ENCODE measurements around the gene LGR4.
"Not testable (repeated sequence)": the region's sequence is repeated elsewhere in the genome, so short reads cannot be mapped to it uniquely, and the experiment has no call there.

The LGR4 gene, protein sequence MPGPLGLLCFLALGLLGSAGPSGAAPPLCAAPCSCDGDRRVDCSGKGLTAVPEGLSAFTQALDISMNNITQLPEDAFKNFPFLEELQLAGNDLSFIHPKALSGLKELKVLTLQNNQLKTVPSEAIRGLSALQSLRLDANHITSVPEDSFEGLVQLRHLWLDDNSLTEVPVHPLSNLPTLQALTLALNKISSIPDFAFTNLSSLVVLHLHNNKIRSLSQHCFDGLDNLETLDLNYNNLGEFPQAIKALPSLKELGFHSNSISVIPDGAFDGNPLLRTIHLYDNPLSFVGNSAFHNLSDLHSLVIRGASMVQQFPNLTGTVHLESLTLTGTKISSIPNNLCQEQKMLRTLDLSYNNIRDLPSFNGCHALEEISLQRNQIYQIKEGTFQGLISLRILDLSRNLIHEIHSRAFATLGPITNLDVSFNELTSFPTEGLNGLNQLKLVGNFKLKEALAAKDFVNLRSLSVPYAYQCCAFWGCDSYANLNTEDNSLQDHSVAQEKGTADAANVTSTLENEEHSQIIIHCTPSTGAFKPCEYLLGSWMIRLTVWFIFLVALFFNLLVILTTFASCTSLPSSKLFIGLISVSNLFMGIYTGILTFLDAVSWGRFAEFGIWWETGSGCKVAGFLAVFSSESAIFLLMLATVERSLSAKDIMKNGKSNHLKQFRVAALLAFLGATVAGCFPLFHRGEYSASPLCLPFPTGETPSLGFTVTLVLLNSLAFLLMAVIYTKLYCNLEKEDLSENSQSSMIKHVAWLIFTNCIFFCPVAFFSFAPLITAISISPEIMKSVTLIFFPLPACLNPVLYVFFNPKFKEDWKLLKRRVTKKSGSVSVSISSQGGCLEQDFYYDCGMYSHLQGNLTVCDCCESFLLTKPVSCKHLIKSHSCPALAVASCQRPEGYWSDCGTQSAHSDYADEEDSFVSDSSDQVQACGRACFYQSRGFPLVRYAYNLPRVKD

DNA sequence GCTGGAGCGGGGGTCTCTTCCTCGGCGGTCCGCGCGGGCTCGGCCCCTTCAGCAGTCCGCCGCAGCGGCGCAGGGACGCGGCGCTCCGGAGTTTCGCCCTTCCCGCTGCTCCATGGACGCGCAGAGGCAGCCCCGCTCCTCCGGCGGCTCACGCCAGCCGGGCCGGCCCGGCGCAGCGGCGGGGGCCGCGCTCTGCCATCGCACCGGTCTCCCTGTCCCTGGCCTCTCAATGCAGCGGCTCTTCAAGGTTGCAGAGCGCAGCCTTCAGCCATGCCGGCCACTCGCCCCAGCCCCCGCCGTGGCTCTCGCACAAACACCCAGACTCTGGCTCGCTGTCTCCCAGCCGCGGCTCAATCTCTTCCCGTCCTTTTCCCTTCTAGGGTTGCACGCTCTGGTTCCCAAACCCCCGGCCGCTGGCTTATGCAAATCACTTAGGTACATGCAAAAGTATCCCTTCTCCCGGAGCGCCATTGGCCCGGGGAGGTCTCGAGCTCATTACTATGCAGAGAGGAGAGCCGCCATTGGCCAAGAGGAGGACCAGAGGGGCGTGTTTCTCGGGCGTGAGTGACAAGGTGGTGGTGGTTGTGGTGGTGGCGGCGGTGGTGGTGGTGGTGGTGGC is at the start of gene LGR4:
LGR4 (minus strand) TSS at position 393 of the 619 bp plus-strand sequence. CDS start 488 bp downstream, outside the sequence.
- TF ChIP-seq CTCF (IDR thresholded peaks at IDR 0.05; ENCODE audit: insufficient read depth, low read depth, low read length, missing control alignments), result no peak

GRCh38 chr11:27520226-27520625 is 47.6 kb upstream of the LGR4 start:
- no peak for DNase-seq (ENCODE audit: low read depth)
- TF ChIP-seq CTCF (IDR thresholded peaks at IDR 0.05; ENCODE audit: insufficient read depth, low read depth, low read length, missing control alignments), result no peak

More for the DNA sequence above, at the start of gene LGR4:
- peak within 1 kb of the TSS; percentile 81 for H3K4me3 ChIP-seq (ENCODE audit: low read length)
- DNase-seq (ENCODE audit: low read depth), result peak; percentile 99

GRCh38 chr11:27518518-27518917 is 45.9 kb upstream of the LGR4 start:
- TF ChIP-seq CTCF (IDR thresholded peaks at IDR 0.05; ENCODE audit: insufficient read depth, low read depth, low read length, missing control alignments), result no peak
- DNase-seq (ENCODE audit: low read depth), result no peak
- no peak overlapping the region for H3K4me3 ChIP-seq (ENCODE audit: low read length)

More at GRCh38 chr11:27520226-27520625, 47.6 kb upstream of the LGR4 start:
- no peak overlapping the region for H3K4me3 ChIP-seq (ENCODE audit: low read length)

GRCh38 chr11:27517490-27517889 is 44.9 kb upstream of the LGR4 start:
- not testable (repeated sequence) for DNase-seq (ENCODE audit: low read depth)

DNA sequence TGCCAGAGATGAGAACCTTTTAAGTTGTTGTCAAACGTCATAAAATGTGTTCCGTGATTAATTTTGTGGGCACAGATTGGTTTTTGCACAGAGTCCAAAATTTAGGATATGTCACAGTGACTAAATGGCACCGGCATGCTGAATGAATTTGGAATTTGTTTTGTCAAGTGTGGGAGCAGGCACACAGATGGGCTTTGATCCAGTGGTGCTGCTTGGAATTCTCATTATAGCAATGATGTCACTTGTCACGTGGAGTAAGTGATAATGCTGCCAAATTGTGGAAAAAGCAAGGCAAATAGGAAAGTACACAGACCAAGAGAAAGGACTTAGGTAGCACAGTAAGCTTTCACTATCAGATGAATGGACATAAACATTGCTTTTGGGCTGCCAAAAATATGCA is 42.0 kb upstream of the LGR4 start:
- no peak for DNase-seq (ENCODE audit: low read depth)
- no peak overlapping the region for H3K4me3 ChIP-seq (ENCODE audit: low read length)
- no peak for TF ChIP-seq CTCF (IDR thresholded peaks at IDR 0.05; ENCODE audit: insufficient read depth, low read depth, low read length, missing control alignments)

More at GRCh38 chr11:27517490-27517889, 44.9 kb upstream of the LGR4 start:
- H3K4me3 ChIP-seq (ENCODE audit: low read length), result not testable (repeated sequence)

GRCh38 chr11:27514076-27514475 is 41.5 kb upstream of the LGR4 start:
- no peak for TF ChIP-seq CTCF (IDR thresholded peaks at IDR 0.05; ENCODE audit: insufficient read depth, low read depth, low read length, missing control alignments)

GRCh38 chr11:27513389-27513788 is 40.8 kb upstream of the LGR4 start:
- DNase-seq (ENCODE audit: low read depth), result no peak
- TF ChIP-seq CTCF (IDR thresholded peaks at IDR 0.05; ENCODE audit: insufficient read depth, low read depth, low read length, missing control alignments), result no peak
- H3K4me3 ChIP-seq (ENCODE audit: low read length), result no peak overlapping the region

More at GRCh38 chr11:27514076-27514475, 41.5 kb upstream of the LGR4 start:
- DNase-seq (ENCODE audit: low read depth), result no peak
- no peak overlapping the region for H3K4me3 ChIP-seq (ENCODE audit: low read length)

Measured in epithelial cell of esophagus (primary cell).